NAMALWA (cell line): Measurements from ENCODE around the gene DNAH17.

Experiments used
- DNase-seq: peaks from one replicate; pipeline ENCODE4 v3.0.0-alpha.2; 2015; ENCODE audit warnings: low spot score

DNAH17 gene

DNA sequence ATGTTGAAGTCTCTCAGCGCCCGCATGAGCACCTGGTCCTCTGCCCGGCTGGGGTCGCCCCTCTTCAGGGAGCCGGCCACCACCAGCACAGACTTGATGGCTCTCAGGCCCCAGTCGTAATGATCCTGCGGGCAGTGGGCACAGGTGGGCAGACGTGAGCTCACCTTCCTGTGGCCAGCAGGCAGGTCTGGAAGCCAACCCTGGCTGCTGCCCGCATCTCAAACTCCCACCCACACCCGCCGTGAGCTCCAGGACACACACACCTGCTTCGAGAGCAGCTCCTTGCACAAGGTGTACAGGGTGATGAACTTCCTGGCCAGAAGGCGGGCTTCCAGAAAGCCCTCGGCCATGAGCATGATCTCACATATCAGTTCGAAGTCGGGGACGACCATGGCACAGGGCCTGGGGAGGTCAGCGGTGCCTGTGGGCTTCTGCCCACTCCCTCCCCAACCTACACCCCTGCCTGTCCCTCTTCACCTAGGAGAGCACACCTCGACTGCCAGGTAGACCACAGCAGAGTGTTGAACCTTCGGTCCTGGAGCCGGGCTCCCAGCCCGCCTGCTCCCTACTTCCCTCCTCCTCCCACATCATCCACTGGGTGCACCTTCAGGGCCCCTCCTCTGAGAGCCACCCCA, 82.4 kb downstream of the DNAH17 start:
- DNase-seq: no peak

DNA sequence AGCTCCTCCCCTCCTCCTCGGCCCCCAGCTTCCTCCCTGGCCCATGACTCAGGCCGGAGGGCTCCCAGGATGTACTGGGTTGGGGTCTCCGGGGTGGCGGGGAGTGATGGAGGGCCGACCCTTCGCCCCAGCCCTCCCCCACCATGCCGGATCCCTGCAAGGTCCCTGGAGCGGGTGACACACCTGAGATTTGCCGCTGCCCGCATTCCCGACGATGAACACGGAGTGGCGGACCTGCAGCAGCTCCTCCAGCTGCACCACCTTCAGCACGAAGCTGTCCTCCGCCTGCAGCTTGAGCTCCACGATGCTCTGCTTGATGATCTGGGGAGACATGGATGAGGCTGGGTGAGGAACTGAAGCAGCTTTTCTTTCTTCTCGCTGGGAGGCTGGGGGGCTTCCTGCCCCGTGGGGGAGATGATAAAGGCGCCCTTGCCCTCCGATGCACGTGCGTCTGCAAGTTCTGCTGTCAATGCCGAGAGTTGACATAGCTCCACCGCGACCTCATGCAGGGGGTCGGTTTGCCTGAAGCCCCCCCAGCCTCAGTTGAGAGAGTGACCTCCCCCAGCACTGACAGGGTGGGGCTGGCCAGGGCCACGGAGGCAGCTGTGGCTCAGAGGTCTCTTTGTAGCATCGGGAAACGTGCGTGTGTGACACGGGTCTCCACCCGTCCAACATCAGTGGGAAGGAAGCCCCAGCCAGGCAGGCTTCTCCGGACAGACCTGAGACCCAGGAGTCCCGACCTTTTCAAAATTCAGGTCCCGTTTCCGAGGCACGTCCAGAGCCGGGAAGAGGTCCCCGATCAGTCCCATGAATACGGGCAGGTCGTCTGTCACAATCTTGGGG, 83.1 kb downstream of the DNAH17 start:
- DNase-seq: no peak

DNA sequence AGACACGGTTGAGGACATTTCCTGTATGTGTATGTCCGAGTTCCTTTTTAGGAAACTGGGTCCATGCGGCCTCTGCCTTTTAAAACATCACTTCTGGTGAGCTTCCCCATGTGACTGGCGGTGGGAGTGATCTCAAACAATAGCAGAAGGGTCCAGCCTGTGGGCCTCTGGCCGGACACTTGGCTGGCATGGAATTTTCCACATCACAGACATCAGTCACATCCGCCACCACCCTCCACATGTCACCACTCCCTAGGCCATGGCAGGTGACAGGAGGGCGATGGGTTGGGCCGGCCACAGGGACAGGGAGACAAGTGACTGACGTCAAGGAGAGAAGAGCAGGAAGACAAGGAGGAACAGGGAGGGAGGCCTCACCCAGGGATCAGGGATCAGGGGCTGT, 83.7 kb downstream of the DNAH17 start:
- DNase-seq: no peak

DNA sequence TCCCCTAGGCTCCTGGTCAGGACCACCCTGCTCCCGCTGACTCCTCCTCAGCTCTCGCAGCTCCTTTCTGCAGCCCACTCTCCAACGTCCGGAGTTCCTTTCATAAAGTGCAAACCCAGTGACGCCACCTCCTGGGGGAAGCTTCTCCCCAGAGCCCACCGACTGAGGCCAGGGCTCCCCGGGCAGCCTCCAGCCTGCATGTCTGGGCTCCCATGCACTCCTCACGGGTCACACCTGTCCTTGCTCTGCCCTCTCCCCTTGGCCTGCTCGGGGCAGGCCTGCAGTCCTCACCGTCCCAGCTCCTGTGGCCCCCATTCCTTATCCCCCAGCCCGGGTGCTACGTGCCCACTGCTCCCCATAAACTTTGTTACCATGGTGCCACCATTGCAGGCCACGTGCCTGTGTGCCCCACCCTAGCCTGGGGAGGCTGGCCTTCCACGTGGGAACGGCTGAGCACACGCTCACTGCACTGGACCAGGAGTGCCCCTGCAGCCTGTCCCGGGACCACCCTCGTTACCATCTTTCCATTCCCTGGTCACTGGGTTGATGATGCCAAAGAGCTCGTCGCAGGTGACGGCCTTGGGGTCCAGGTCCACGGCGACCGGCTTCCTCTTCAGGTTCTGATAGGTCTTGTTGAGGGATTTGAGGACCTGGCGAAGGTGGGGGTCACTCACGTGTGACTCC, 84.9 kb downstream of the DNAH17 start:
- DNase-seq: no peak

DNA sequence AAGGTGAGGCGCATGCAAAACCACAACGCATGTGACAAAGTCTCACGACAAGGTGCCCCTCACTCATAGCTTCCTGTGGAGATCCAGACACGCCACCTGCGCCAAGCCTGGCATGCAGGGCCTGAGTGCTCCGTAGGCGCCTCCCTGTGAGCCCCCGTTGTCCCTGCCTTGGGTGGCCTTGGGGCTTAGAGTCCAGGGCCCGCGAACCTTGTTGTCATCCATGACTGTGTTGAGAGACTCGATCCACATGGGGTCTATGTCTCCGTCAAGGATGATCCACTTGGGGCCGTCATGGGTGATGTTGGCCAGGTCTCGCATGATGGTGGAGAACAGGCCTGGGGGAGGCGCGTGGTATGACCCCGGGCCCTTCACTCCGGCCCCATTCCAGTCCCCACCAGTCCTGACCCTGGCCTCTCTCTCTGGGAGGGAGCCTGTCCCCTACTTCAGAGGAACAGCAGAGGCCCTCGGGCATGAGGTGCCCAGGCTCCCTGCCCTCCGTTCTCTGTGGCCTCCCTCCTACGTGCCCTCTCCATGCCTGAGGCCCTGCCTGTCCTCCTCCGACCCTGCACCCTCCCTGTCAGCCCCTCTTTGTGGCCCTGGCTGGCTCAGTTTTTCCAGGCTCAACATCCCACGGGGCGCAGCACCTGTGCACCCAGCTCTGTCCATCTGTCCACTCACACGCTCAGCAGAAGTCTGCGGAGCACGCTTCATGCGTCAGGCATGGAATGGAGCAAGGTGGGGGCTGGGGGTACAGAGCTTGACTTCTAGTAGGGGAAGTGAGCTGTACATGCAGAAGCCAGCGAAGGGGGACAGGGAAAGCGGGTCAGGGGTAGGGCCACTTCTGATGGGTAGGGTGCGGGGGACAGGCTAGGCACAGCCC, 85.7 kb downstream of the DNAH17 start:
- no peak for DNase-seq

DNA sequence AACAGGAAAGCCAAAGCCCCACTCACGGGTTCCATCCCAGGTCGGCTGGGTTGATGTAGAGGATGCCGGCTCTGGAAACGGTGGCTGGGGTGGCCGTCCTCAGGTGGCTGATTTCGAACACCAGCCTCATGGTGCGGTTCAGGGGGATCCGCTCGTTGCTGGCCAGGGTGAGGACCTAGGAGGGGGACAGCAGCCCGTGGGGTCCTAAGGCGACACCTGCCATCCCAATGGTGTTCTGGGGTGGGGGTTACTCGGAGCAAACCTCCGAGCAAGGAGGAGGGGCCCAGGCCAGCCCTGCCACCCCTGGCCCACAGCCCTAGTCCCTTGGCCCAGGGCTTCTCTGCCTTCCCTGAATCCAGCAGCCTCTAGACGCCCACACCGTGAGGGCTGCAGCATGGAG, 86.5 kb downstream of the DNAH17 start:
- DNase-seq: no peak

DNA sequence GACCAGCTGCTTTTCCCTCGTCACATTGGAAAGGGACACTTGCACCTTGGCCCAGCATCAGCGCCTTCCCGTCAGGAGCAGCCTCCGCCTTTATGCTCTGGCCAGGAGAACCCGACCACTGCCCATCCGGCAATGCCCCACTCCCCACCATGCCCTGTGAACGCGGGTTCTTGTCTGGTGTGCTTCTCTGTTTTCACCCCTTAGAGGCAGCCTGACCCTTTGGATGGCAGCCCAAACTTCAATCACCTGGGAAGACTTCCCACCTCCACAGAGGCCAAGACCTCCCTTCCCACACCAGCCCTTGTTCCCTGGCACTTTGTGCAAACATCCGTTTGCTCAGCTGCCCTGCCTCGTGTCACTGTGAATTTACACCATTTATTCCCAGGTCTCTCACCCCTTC, 87.0 kb downstream of the DNAH17 start:
- DNase-seq: no peak

DNA sequence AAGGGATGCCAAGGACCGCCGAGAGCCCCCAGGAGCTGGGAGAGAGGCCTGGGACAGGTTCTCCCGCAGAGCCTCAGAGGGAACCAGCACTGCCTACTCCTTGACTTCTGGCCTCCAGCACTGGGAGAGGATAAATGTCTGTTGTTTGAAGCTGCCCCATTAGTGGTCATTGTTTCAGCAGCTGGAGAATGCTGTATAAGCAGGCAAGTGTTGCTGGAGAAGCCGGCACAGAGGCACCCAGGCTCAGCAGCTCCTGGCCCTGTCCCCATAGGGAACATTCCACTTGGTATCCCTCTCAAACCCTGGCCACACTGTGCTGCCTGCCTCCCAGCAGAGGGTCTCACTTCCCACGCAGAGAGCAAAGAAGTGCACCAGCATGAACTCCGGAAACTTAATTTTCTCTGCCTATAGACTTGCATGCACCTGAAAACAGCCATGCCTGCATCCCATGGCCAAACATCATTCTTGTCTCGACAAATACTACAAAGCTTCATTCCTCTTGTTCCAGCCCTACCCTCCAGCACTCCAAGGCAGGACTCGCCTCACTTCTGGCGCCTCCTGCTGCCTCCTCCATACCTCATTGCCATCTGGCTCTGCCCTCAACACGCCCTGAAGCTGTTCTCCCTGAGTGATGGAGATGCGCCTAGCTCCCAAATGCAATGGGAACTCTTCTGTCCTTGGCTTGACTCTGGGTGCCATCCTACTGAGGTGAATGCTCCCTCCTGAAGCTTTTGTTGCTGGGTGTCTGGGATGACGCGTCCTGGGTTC, 88.1 kb downstream of the DNAH17 start:
- DNase-seq: no peak

DNA sequence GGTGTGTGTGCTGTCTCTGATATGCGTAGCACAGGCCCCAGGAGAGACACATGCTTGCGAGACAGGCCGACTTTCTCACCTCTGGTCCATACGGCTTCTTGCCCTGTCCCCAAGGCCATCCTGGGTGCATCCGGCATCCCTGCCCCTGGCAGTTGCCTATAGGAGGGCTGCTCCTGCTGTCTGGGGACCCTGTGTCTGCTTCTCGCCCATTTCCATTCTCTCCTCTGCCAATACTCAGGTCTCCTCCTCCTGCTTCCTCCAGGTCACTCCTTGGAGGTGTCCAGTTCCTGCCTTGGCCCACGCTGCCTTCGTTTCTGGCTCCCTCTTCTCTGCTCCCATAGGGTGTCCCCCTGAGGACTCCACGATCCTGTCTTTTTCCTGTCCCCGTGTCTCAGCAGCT, 89.0 kb downstream of the DNAH17 start:
- DNase-seq: no peak

DNA sequence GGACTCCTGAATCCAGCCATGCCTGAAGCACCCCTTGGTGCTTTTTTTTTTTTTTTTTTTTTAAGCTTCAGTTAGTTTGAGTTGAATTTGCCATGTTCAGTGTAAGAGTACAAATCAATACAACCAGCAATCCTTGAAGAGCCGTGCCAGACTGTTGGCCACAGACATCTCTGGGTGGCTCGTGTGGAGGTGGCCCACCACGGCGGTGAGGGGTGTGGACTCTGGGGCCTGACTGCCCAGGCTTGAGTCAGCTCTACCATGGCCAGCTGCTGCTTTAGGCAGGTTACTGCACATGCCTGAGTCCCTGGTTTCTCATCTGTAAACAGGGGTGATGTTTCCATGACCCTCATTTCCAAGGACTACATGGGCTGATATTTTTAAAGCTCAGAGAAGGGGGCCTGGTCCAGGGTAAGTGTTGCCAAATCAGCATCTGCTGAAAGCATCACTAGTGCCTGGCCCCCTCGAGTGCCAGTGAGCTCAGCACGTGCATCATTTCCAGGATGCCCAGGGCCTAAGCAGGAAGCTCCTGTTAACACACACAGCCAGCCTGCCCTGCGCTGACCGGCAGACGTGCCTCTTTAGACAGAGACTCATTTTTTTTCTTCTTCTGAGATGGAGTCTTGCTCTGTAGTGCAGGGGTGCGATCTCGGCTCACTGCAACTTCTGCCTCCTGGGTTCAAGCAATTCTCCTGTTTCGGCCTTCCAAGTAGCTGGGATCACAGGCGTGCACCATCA, 90.1 kb downstream of the DNAH17 start:
- DNase-seq: no peak

DNA sequence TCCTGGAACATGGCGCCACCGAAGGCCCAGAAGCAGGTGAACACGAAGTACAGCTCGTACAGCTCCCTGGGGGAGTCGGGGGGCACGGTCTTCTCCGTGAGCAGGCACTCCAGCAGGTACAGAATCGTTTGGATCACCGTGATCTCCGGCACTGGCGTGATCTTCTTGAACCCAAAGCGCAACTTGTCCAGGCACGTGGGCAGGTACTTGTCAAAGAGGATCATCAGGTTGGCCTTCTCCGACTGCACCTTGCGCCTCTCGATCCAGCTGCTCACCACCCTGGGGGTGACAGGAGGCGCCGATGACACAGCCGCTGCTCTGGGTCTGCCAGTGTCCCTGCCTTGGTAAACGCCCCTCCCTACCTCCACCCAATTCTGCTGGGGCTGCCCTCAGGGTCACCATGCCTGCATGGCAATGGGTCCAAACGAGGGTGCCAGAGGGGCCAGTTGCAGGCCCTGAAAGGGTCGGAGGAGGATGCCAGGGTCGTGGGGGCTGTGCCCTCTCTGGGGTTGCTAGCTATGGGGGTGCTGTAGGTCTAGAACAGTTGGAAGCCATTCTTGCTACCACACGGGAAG, 90.9 kb downstream of the DNAH17 start:
- no peak for DNase-seq

DNA sequence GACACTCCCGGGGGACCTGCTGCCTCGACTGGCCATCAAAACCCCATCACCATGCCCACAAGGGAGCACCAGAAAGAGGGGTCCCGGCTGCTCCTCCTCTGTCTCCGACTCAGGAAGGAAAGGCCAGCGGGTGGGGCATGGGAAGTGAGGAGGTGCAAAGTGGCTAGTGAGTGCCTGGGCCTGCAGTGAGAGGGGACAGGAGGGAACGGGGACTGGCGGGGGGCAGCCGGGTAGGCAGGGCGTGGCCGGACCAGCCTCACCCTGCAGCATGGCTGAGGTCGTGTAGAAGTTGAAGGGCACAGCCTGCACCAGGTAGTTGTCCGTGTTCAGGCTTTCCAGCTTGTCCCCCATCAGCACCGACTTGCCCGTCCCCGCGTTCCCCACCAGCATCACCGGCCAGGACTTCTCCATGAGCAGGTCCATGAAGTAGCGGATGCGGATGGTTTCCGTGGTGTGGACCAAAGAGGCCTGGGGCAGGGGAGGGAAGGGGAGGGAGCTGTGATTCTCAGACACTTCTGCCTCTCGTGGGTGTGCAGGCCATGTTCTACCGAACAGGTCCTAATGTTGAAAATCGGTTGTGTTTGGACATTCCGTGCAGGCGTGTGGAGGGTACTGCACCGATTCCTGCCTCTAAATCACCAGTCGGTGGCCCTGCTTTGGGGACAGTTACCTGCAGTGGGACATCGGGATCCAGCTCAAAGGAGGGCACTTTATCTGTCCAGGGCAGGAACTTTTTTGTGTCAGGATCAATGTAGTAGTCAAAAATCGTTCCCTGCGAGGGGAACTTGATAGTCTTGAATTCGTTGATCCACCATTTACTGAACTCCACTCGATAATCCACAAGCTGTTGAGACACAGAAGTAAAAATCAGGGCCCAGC, 91.7 kb downstream of the DNAH17 start:
- DNase-seq: no peak

DNA sequence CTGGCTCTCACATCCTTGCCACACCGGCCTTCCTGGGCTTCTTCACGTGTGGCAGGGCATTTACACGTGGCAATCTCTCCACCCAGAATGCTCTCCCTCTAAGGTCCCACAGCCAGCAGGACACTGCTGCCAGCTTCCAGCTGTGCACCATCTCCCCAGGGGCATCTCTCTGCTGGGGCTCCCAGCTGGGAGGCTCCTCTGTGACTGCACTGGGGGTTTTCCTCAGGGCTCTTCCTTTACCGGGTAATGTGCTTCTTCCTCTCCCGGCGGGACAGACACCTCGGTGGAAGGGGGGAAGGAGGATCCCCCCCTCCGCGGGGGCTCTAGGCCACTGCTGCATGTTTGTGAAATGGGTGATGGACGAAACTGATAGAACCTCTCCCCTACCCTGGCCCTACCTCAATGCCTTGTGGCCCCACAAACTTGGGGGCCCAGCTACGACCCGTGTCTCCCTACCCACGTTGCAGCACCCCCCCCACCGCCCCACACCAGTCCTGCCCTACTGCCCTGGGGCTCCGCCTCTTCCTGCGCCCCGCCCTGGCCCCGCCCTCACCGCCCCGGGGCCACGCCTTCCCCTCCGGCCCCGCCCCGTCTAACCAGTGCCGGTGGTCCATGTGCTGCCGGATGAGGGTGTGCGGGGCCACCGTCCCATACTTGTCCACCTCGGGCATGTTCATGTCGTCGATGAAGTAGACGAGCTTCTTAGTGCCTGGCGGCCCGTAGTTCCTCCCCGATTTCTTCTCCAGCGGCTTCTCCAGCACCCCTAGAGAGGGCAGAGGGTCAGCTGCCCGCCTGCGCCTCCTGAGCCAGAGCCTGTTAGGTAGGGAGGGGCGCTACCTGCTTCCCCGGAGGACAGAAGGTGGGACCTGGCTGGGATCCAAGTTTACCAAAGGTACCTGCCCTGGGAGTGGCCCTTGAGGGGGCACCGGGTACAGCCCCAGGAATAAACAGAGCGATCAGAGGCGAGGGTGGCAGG, 92.6 kb downstream of the DNAH17 start:
- DNase-seq: peak; percentile 63

DNA sequence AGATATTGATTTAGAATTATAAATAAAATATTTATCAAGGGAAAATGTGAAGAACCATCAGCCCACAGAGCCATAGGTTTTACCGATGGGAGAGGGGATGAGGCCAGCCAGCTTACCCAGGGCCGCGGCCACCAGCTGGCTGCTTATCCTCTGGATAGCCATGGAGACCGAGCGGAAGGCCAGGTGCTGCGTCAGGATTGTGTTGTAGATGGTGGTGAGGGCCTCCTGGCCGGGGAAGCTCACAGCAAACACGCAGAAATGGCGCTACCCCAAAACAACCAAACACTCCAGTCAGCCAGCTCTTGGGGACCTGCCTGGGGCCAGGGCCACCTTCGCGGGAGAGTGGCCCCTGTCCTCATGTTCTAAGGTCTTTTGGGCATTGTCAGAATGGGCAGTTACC, 97.8 kb downstream of the DNAH17 start:
- DNase-seq: no peak

DNA sequence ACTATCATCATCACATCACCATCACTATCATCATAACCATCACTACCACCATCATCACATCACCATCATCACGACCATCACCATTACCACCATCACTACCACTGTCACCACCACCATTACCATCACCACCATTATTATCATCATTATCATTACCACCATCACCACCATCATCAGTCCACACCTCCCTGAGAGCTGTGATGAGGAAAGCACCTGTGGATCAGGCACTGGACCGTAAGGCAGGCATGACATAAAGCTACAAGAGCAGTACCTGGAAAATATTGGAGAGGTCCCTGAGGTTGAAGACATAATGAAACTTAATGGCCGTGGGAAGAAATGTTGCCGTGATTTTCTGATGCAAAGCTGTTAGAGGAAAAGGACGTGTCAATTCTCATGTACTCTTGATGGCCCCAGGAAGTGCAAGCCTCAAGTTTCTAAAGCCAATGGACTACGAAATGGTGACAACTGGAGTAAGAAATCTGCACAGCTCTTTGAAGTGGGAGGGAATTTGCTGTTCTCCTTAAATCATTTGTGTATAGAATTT, 98.4 kb downstream of the DNAH17 start:
- no peak for DNase-seq

DNA sequence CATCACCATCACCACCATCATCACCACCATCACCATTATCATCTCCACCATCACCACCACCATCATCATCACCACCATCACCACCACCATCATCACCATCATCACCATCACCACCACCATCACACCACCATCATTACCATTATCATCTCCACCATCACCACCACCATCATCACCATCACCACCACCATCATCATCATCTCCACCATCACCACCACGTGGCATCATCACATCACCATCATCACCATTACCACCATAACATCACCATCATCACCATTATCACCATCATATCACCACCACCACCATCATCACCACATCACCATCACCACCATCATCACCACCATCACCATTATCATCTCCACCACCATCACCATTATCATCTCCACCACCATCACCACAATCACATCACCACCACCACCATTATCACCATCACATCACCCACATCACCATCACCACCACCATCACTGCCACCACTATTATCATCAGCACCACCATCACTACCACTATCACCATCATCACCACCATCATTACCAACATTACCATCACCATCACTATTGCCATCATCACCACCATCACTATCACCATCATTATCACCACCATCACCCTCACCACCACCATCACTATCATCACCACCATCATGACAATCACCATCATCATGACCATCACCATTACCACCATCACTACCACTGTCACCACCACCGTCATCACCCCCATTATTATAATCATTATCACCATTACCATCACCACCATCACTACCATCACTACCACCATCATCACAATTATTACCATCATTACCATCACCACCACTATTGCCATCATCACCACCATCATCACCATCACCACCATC, 99.1 kb downstream of the DNAH17 start:
- no peak for DNase-seq

DNA sequence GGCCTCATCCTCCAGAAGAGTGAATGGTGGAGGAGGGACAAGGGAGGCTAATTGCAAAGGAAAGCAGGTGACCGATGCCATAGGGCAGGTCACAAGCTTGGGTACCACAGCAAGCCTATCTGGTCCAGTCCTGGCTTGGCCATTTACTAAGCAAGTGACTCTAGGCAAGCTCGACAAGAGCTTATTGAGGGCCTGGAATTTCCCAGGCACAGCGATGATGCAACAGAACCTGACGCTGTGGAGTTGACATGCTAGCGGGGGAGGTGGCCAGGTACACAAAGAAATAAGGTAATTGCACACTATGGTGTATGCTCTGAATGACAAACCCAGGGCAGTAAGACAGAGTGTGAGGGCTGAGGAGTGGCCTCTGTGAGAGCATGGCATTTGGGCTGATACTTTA, 100.2 kb downstream of the DNAH17 start:
- DNase-seq: no peak
